ENCODE results near the gene ATP2B2. TPM values are rescaled to one million over a fixed set of nuclear protein-coding genes. Genes with fewer than 3 reads are reported as not detected.

The ATP2B2 gene
- total and polyA plus RNA-seq, 9 of the 15 experiments (the other 6 are each of a cell fraction or from before 2014, with no cell fraction given), result 0.06 TPM; not detected in 8

- TF ChIP-seq ZNF609 (CRISPR knock-in tag; IDR thresholded peaks at IDR 0.05; ENCODE audit: borderline replicate concordance) (no peak), ZSCAN32 (CRISPR knock-in tag; IDR thresholded peaks at IDR 0.05) (no peak), ZNF165 (CRISPR knock-in tag; IDR thresholded peaks at IDR 0.05; ENCODE audit: borderline replicate concordance) (no peak), NR0B1 (IDR thresholded peaks at IDR 0.05; ENCODE audit: partially characterized antibody) (no peak), TRIM24 (IDR thresholded peaks at IDR 0.05) (no peak), NFATC3 (IDR thresholded peaks at IDR 0.05) (no peak), DPF2 (IDR thresholded peaks at IDR 0.05) (no peak), PATZ1 (CRISPR knock-in tag; IDR thresholded peaks at IDR 0.05; ENCODE audit: borderline replicate concordance) (no peak), ZNF668 (CRISPR knock-in tag; IDR thresholded peaks at IDR 0.05) (no peak), SMARCC2 (IDR thresholded peaks at IDR 0.05; ENCODE audit: low read depth) (no peak), FOXP1 (CRISPR knock-in tag; IDR thresholded peaks at IDR 0.05) (no peak), ZNF140 (CRISPR knock-in tag; IDR thresholded peaks at IDR 0.05) (no peak), ZNF431 (CRISPR knock-in tag; IDR thresholded peaks at IDR 0.05) (no peak), MYNN (IDR thresholded peaks at IDR 0.05) (no peak), MYNN (CRISPR knock-in tag; IDR thresholded peaks at IDR 0.05) (no peak)
These were observed 225.2 kb downstream of the ATP2B2 start (continued) for GRCh38 chr3:10280177-10280529.
